ENCODE data around the gene MAPK7. TPM values are rescaled to one million over a fixed set of nuclear protein-coding genes. Genes with fewer than 3 reads are reported as not detected.
A peak's percentile ranks its signal among the peaks of the same experiment; 100 is the strongest.

MAPK7 gene
- total and polyA plus RNA-seq, 4 donors: 10.6 to 28.9 (median 21.3) TPM

- H3K27me3 ChIP-seq (ENCODE audit: control insufficient read depth, insufficient read depth, low read length): no peaks in the 10 kb centered on the region
- H3K36me3 ChIP-seq (ENCODE audit: control insufficient read depth, insufficient read depth, low read length): peaks cover 72% of the 10 kb centered on the region
- no peak for DNase-seq (ENCODE audit: low read depth in 4 of 6, low spot score in 6 of 6)
- WGBS (ENCODE audit: insufficient coverage): 81% methylated on average over 12 of the region's 12 CpGs
- no peak overlapping the region for H3K27ac ChIP-seq (ENCODE audit: low read depth, low read length)
- peaks cover 35% of the 10 kb centered on the region for H3K4me1 ChIP-seq (ENCODE audit: control insufficient read depth, insufficient read depth, low read length)
- no peaks in the 10 kb centered on the region for H3K9me3 ChIP-seq (ENCODE audit: control insufficient read depth, insufficient read depth, low read length)
- H3K4me3 ChIP-seq (ENCODE audit: low read depth, low read length): no peak overlapping the region
Measured at GRCh38 chr17:19333736-19334290, 44.5 kb upstream of the MAPK7 start.

- peaks cover 35% of the 10 kb centered on the region for H3K4me1 ChIP-seq (ENCODE audit: control insufficient read depth, insufficient read depth, low read length)
- H3K9me3 ChIP-seq (ENCODE audit: control insufficient read depth, insufficient read depth, low read length): no peaks in the 10 kb centered on the region
- no peak for DNase-seq (ENCODE audit: low read depth in 4 of 6, low spot score in 6 of 6)
- WGBS (ENCODE audit: insufficient coverage): 89% methylated on average over 4 of the region's 6 CpGs
- no peak overlapping the region for H3K27ac ChIP-seq (ENCODE audit: low read depth, low read length)
- no peaks in the 10 kb centered on the region for H3K27me3 ChIP-seq (ENCODE audit: control insufficient read depth, insufficient read depth, low read length)
- H3K36me3 ChIP-seq (ENCODE audit: control insufficient read depth, insufficient read depth, low read length): peaks cover 66% of the 10 kb centered on the region
- no peak overlapping the region for H3K4me3 ChIP-seq (ENCODE audit: low read depth, low read length)
Measured at GRCh38 chr17:19334331-19334730, 44.0 kb upstream of the MAPK7 start.

- DNase-seq (ENCODE audit: low read depth in 4 of 6, low spot score in 6 of 6): no peak
- Histone ChIP-seq H3K27me3 (ENCODE audit: control insufficient read depth, insufficient read depth, low read length) (no peaks in the 10 kb centered on the region), H3K36me3 (ENCODE audit: control insufficient read depth, insufficient read depth, low read length) (peaks cover 60% of the 10 kb centered on the region), H3K9me3 (ENCODE audit: control insufficient read depth, insufficient read depth, low read length) (no peaks in the 10 kb centered on the region), H3K4me1 (ENCODE audit: control insufficient read depth, insufficient read depth, low read length) (peaks cover 36% of the 10 kb centered on the region), H3K4me3 (ENCODE audit: low read depth, low read length) (no peak overlapping the region), H3K27ac (ENCODE audit: low read depth, low read length) (no peak overlapping the region)
- WGBS (ENCODE audit: insufficient coverage): 87% methylated on average over 13 of the region's 18 CpGs
Measured at GRCh38 chr17:19335951-19336631, 42.2 kb upstream of the MAPK7 start.

GRCh38 chr17:19336938-19337711 is 41.2 kb upstream of the MAPK7 start:
- no peak overlapping the region for H3K27ac ChIP-seq (ENCODE audit: low read depth, low read length)
- no peak overlapping the region for H3K4me3 ChIP-seq (ENCODE audit: low read depth, low read length)
- H3K27me3 ChIP-seq (ENCODE audit: control insufficient read depth, insufficient read depth, low read length): no peaks in the 10 kb centered on the region
- peak in 1 of 6 donors; percentile 86 for DNase-seq (ENCODE audit: low read depth in 4 of 6, low spot score in 6 of 6)
- peaks cover 38% of the 10 kb centered on the region for H3K4me1 ChIP-seq (ENCODE audit: control insufficient read depth, insufficient read depth, low read length)
- no peaks in the 10 kb centered on the region for H3K9me3 ChIP-seq (ENCODE audit: control insufficient read depth, insufficient read depth, low read length)
- 55% methylated on average over 20 of the region's 21 CpGs for WGBS (ENCODE audit: insufficient coverage)
- H3K36me3 ChIP-seq (ENCODE audit: control insufficient read depth, insufficient read depth, low read length): peaks cover 55% of the 10 kb centered on the region

- H3K9me3 ChIP-seq (ENCODE audit: control insufficient read depth, insufficient read depth, low read length): no peaks in the 10 kb centered on the region
- peaks cover 54% of the 10 kb centered on the region for H3K36me3 ChIP-seq (ENCODE audit: control insufficient read depth, insufficient read depth, low read length)
- DNase-seq (ENCODE audit: low read depth in 4 of 6, low spot score in 6 of 6): no peak
- no peaks in the 10 kb centered on the region for H3K27me3 ChIP-seq (ENCODE audit: control insufficient read depth, insufficient read depth, low read length)
- H3K4me1 ChIP-seq (ENCODE audit: control insufficient read depth, insufficient read depth, low read length): peaks cover 39% of the 10 kb centered on the region
- peak overlapping the region; percentile 40 for H3K27ac ChIP-seq (ENCODE audit: low read depth, low read length)
- H3K4me3 ChIP-seq (ENCODE audit: low read depth, low read length): no peak overlapping the region
- 44% methylated on average over 1 of the region's 2 CpGs for WGBS (ENCODE audit: insufficient coverage)
Measured at GRCh38 chr17:19337712-19338023, 40.6 kb upstream of the MAPK7 start.

- Histone ChIP-seq H3K27me3 (ENCODE audit: control insufficient read depth, insufficient read depth, low read length) (no peaks in the 10 kb centered on the region), H3K4me3 (ENCODE audit: low read depth, low read length) (no peak overlapping the region), H3K4me1 (ENCODE audit: control insufficient read depth, insufficient read depth, low read length) (peaks cover 45% of the 10 kb centered on the region), H3K36me3 (ENCODE audit: control insufficient read depth, insufficient read depth, low read length) (peaks cover 53% of the 10 kb centered on the region), H3K27ac (ENCODE audit: low read depth, low read length) (peak overlapping the region; percentile 40), H3K9me3 (ENCODE audit: control insufficient read depth, insufficient read depth, low read length) (no peaks in the 10 kb centered on the region)
- WGBS (ENCODE audit: insufficient coverage): 69% methylated on average over 7 of the region's 7 CpGs
- no peak for DNase-seq (ENCODE audit: low read depth in 4 of 6, low spot score in 6 of 6)
Measured at GRCh38 chr17:19338031-19338990, 40.0 kb upstream of the MAPK7 start.

- Histone ChIP-seq H3K9me3 (ENCODE audit: control insufficient read depth, insufficient read depth, low read length) (no peaks in the 10 kb centered on the region), H3K4me1 (ENCODE audit: control insufficient read depth, insufficient read depth, low read length) (peaks cover 54% of the 10 kb centered on the region), H3K4me3 (ENCODE audit: low read depth, low read length) (no peak overlapping the region), H3K27ac (ENCODE audit: low read depth, low read length) (no peak overlapping the region), H3K36me3 (ENCODE audit: control insufficient read depth, insufficient read depth, low read length) (peaks cover 53% of the 10 kb centered on the region), H3K27me3 (ENCODE audit: control insufficient read depth, insufficient read depth, low read length) (no peaks in the 10 kb centered on the region)
- 0% methylated on average over 1 of the region's 2 CpGs for WGBS (ENCODE audit: insufficient coverage)
- no peak for DNase-seq (ENCODE audit: low read depth in 4 of 6, low spot score in 6 of 6)
Measured at GRCh38 chr17:19339341-19339815, 38.9 kb upstream of the MAPK7 start.

DNA sequence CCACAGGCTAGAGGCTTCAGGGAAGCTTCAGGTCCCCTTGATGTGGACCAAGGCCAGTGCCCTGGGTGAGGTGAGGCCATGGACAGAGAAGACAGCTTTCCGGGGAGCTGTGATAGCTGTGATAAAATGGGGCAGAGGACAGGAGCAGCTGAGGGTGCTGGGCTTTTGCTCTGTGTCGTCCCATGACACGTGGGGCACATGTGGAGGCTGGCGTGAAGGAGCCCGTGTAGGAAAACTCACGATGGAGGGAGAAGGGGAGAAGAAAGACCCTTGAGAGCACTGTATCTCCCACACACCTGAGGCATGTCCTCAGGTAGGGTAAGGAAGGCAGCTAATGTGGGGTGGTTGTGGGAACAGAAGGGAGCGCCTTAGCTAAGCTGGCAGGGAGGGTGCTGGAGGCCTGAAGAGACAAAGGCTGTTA is 37.1 kb upstream of the MAPK7 start:
- WGBS (ENCODE audit: insufficient coverage): 85% methylated on average over 7 of the region's 7 CpGs

More for the DNA sequence above, 37.1 kb upstream of the MAPK7 start:
- DNase-seq (ENCODE audit: low read depth in 4 of 6, low spot score in 6 of 6): no peak
- peaks cover 59% of the 10 kb centered on the region for H3K4me1 ChIP-seq (ENCODE audit: control insufficient read depth, insufficient read depth, low read length)
- H3K27ac ChIP-seq (ENCODE audit: low read depth, low read length): no peak overlapping the region
- H3K4me3 ChIP-seq (ENCODE audit: low read depth, low read length): no peak overlapping the region
- peaks cover 56% of the 10 kb centered on the region for H3K36me3 ChIP-seq (ENCODE audit: control insufficient read depth, insufficient read depth, low read length)
- H3K9me3 ChIP-seq (ENCODE audit: control insufficient read depth, insufficient read depth, low read length): no peaks in the 10 kb centered on the region
- no peaks in the 10 kb centered on the region for H3K27me3 ChIP-seq (ENCODE audit: control insufficient read depth, insufficient read depth, low read length)

Measured in spinal cord (tissue), 10 donors.